ENCODE results near the gene NTN5. TPM values are rescaled to one million over a fixed set of nuclear protein-coding genes. Genes with fewer than 3 reads are reported as not detected.

NTN5 gene
- total RNA-seq, 1 donor from 2014 or later, result 1.8 TPM

DNA sequence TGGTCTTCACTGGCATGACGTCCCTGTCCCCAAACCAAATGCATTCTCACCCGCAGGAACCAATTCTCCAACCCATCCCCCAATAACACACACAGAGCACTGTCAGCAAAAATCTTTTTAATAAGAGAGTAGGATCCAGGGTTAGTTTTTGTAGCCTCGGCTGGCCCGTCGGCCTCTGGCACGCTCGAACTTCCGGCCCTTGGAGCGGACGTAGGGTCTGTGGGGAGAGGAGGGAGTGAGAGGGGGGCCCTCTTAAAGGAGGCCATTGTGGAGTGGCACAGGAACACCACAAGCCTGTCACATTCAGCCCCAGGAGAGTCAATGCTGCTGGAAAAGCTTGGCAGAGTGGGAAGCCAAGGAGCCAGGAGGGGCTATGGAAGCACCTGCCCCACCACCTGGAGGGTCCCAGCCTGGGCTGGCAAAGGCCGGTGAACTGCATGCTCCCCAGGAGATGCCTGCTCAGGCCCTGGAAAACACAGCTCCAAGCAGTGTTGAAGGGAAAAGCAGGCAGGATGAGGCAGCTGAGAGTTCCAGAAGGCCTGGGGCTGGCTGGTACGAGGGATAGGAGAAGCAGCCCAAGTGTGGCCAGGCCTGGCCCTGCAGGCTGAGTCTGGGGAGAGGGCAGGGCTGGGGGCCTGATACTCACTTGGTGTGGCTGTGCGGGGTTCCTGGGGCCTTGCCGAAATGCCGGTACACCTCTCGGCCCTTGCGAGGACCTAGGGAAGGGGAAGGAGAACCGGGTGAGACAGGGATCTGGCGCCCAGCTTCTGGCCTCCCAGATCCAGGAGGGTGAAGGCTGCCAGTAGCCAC, 57.4 kb downstream of the NTN5 start:
- DNase-seq, result no peak
- peaks cover 9% of the 10 kb centered on the region for H3K27me3 Mint-ChIP-seq (ENCODE audit: unreplicated experiment)
- peaks cover 7% of the 10 kb centered on the region for H3K9me3 Mint-ChIP-seq (ENCODE audit: unreplicated experiment)
- TF ChIP-seq, protein P1, sequence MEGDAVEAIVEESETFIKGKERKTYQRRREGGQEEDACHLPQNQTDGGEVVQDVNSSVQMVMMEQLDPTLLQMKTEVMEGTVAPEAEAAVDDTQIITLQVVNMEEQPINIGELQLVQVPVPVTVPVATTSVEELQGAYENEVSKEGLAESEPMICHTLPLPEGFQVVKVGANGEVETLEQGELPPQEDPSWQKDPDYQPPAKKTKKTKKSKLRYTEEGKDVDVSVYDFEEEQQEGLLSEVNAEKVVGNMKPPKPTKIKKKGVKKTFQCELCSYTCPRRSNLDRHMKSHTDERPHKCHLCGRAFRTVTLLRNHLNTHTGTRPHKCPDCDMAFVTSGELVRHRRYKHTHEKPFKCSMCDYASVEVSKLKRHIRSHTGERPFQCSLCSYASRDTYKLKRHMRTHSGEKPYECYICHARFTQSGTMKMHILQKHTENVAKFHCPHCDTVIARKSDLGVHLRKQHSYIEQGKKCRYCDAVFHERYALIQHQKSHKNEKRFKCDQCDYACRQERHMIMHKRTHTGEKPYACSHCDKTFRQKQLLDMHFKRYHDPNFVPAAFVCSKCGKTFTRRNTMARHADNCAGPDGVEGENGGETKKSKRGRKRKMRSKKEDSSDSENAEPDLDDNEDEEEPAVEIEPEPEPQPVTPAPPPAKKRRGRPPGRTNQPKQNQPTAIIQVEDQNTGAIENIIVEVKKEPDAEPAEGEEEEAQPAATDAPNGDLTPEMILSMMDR (IDR thresholded peaks at IDR 0.05; ENCODE audit: partially characterized antibody, unreplicated experiment), result no peak
- peaks cover 11% of the 10 kb centered on the region for H3K4me1 Mint-ChIP-seq (ENCODE audit: low read depth, unreplicated experiment)
- H3K27ac Mint-ChIP-seq (ENCODE audit: unreplicated experiment), result no peak overlapping the region
- H3K36me3 Mint-ChIP-seq (ENCODE audit: unreplicated experiment), result no peaks in the 10 kb centered on the region
- H3K4me3 Mint-ChIP-seq (ENCODE audit: unreplicated experiment), result peak overlapping the region; percentile 42

DNA sequence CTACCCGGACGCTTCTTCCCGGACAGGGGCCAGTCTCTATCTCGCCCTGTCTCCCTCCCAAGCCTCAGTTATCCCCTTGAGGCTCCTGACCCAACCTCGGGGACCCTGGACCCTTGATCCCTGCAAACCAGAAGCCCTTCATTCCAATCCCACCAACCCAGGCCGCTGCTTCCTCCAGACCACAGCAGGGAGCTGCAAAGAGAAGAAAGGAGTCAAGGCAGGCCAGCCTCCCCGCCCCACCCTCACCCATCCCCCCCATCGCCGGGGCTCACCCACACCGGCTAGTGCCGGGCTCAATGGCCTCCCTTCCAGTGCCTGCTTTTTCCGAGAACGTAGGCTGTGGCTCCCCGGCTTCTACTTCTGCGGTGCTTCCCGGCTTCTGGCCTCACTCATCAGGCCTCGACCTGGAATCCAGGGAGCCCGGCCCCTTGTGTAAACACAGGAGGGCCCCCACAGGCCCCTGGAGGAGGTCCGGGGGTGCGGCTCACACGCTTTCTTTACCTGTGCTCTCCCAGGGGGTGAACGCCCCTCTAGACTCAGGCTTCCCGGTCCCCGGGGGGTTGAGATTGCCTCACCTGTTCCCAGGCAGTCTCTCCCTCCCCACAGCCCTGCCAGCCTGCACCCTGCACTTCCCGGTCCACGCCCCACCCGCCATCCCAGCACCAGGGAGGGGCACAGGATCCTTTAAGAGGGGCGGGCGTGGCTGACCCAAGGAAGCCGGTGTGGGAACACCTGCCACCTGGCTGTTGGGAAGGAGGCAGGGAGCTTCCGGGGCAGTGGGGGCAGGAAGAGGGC, 58.2 kb downstream of the NTN5 start, which contains the start of gene FAM83E:
Gene FAM83E, minus strand, starts transcription at position 641 of the 795 bp plus-strand sequence. CDS start 1,704 bp downstream, outside the sequence.
- peaks cover 9% of the 10 kb centered on the region for H3K4me1 Mint-ChIP-seq (ENCODE audit: low read depth, unreplicated experiment)
- no peak for DNase-seq
- peaks cover 9% of the 10 kb centered on the region for H3K27me3 Mint-ChIP-seq (ENCODE audit: unreplicated experiment)
- TF ChIP-seq, protein P1 (IDR thresholded peaks at IDR 0.05; ENCODE audit: partially characterized antibody, unreplicated experiment), result no peak
- peaks cover 7% of the 10 kb centered on the region for H3K9me3 Mint-ChIP-seq (ENCODE audit: unreplicated experiment)
- peak within 1 kb of the TSS; percentile 42 for H3K4me3 Mint-ChIP-seq (ENCODE audit: unreplicated experiment)
- H3K27ac Mint-ChIP-seq (ENCODE audit: unreplicated experiment), result peak within 1 kb of the TSS; percentile 77
- H3K36me3 Mint-ChIP-seq (ENCODE audit: unreplicated experiment), result no peaks in the 10 kb centered on the region

DNA sequence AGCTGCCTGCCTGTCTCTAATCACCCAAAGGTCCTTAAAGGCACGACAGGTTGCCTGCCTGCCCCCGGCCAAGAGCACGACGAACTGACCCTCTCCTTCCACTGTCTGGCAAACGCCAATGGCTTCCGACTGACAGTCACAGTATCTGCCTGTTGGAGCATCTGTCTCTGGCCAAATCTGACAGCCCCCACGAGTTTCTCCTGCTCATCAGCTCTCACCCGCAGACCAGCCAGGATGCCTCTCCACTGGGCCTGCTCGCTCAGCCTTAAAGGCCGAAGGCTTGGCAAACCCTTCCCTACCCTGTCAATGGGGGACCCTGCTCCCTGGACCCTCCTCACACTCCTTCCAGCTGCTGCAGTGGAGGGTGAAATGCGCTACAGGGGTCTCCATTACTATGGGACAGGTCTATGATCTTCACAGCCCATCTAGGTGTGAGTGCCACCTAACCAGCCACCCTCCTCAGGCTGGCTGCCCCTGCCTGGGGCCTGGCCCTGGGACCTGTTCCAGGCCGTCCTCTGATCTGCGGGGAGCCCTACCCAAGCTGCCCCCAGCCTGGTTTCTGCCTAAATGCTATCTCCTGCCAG, 58.9 kb downstream of the NTN5 start:
- no peak for DNase-seq
- H3K4me3 Mint-ChIP-seq (ENCODE audit: unreplicated experiment), result peak overlapping the region; percentile 16

DNA sequence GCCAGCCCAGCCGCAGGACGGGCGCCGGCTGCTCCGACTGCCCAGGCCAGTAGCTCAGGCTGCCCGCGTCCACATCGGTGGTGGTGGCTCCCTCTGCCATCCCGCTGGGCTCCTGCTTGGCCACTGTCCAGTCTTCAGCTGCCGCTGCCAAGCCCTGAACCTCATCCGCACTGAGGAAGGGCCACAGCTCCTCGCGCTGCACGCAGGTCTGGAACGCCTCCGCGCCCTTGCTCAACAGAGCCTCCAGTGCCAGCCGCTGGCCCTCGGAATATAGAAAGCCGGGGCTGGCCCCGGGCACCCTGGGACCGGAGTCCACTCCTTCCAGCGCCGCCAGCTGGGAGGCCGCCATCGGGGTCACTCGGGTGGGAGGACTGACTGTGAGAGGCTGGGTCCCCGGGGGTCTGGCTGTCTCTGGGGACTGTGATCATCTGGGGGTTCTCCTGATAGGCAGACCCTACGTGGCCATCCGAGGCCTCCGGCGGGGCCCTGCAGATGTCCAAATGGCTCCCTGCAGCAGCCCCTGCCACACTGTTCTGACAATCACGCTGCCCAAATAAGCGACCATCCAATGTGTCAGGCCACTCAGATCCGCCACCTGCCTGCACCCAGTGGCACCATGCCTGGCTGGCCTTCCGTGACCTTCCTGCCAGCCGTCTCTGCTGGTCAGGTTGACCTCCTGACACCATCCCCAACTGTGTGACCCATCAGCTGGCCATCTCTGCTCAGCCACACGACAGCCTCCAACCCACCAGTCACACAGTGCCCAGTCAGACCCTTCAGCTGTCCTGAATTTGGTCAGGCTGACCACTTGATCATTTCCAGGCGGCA, 59.6 kb downstream of the NTN5 start:
- Mint-ChIP-seq H3K36me3 (ENCODE audit: unreplicated experiment) (no peaks in the 10 kb centered on the region), H3K4me1 (ENCODE audit: low read depth, unreplicated experiment) (peaks cover 7% of the 10 kb centered on the region), H3K9me3 (ENCODE audit: unreplicated experiment) (peaks cover 2% of the 10 kb centered on the region), H3K27ac (ENCODE audit: unreplicated experiment) (peak overlapping the region; percentile 77), H3K27me3 (ENCODE audit: unreplicated experiment) (peaks cover 9% of the 10 kb centered on the region), H3K4me3 (ENCODE audit: unreplicated experiment) (peak overlapping the region; percentile 16)
- no peak for DNase-seq
- TF ChIP-seq, protein P1 (IDR thresholded peaks at IDR 0.05; ENCODE audit: partially characterized antibody, unreplicated experiment), result no peak

More for the DNA sequence above, 58.9 kb downstream of the NTN5 start:
- Mint-ChIP-seq H3K9me3 (ENCODE audit: unreplicated experiment) (peaks cover 4% of the 10 kb centered on the region), H3K27me3 (ENCODE audit: unreplicated experiment) (peaks cover 9% of the 10 kb centered on the region), H3K4me1 (ENCODE audit: low read depth, unreplicated experiment) (peaks cover 7% of the 10 kb centered on the region), H3K36me3 (ENCODE audit: unreplicated experiment) (no peaks in the 10 kb centered on the region), H3K27ac (ENCODE audit: unreplicated experiment) (peak overlapping the region; percentile 77)
- TF ChIP-seq, protein P1 (IDR thresholded peaks at IDR 0.05; ENCODE audit: partially characterized antibody, unreplicated experiment), result no peak

Data from glutamatergic neuron (in vitro differentiated cells).